Thoracic aorta (tissue), 2 donors: ENCODE data around the gene MLN. TPM values are rescaled to one million over a fixed set of nuclear protein-coding genes. Genes with fewer than 3 reads are reported as not detected.

ENCODE experiments used
- ATAC-seq: fragments of 150-250 bp; one replicate; pipeline ENCODE4 v1.8.0; 2017; ENCODE audit warnings: low read depth; ENCODE audit not compliant: insufficient number of reproducible peaks, low FRiP score
- DNase-seq: peaks from one replicate; pipeline ENCODE4 v3.0.0-alpha.2; 2020; ENCODE audit warnings: low spot score
- H3K27ac ChIP-seq, 2 donors: fragments of 200-600 bp; sonication (generic); 1 replicate in 1 of 2; 2 replicates in 1 of 2; pipeline ENCODE4 v1.5.1; 2016; ENCODE audit warnings: mild to moderate bottlenecking in 2 of 2, moderate library complexity in 2 of 2
- H3K27me3 ChIP-seq: fragments of 200-600 bp; sonication (generic); replicated peaks from 2 replicates; pipeline ENCODE4 v1.6.0; 2016; ENCODE audit warnings: mild to moderate bottlenecking; ENCODE audit not compliant: insufficient read depth
- H3K36me3 ChIP-seq: fragments of 200-600 bp; sonication (generic); one replicate; pipeline ENCODE4 v1.5.1; 2016
- H3K4me1 ChIP-seq, 2 donors: fragments of 200-600 bp; sonication (generic); 1 replicate in 1 of 2; 2 replicates in 1 of 2; pipeline versions ENCODE4 v1.5.1 to v1.6.0; 2016; ENCODE audit warnings: low read depth in 2 of 2, mild to moderate bottlenecking in 1 of 2; ENCODE audit not compliant: control insufficient read depth in 1 of 2
- H3K4me3 ChIP-seq: fragments of 200-600 bp; sonication (generic); 2 replicates; pipeline ENCODE4 v1.5.1; 2016; ENCODE audit warnings: mild to moderate bottlenecking
- H3K9me3 ChIP-seq: fragments of 200-600 bp; sonication (generic); 2 replicates; pipeline ENCODE4 v1.5.1; 2016
- total RNA-seq, 2 donors: library from RNA; depleted of rRNA; stranded (reverse); fragments of >200 nt; gene quantifications; one replicate each; pipeline versions ENCODE4 v1.1.0 to v1.2.3, GENCODE V29; 2016
- TF ChIP-seq, protein P1 (sequence below): fragments of 200-600 bp; sonication (generic); IDR thresholded peaks from one replicate; pipeline ENCODE4 v1.5.1; 2019; ENCODE audit warnings: antibody characterized with exemption

MLN gene
- total RNA-seq, 2 donors from 2014 or later, result not detected

DNA sequence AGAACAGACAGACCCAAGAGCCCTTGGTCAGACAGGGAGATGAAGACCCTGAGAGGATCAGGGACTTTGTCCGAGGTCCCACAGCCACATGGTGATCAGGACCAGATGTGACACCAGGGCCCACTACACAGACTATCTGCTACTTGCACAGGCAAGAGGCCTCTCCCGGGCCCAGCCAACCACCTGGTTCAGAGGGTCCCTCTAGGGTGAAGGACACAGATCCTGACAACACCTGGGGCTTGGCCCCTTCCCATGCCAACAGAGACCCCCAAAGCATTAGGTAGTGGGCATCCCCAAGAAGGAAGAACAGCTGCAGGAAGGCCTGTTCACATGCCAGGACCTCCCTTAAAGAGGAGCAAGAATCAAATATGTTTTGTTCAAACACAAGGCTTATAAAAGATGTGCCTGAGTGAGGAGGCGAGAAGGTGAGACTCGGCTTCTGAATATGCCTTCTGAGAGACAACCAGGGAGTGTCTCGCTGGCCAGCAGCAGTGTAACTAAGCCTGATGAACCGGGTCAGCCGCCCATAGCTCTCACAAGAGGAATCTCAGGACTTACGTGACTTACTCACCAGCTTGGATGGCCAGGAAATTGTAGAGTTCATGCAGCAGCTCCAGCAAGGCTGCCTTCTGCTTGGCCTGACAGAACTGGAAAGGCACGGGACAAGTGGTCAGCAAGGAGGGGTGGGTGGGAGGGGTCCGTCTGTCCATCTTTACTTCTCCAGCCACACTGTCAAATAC, 19.9 kb downstream of the MLN start:
- TF ChIP-seq, protein P1, sequence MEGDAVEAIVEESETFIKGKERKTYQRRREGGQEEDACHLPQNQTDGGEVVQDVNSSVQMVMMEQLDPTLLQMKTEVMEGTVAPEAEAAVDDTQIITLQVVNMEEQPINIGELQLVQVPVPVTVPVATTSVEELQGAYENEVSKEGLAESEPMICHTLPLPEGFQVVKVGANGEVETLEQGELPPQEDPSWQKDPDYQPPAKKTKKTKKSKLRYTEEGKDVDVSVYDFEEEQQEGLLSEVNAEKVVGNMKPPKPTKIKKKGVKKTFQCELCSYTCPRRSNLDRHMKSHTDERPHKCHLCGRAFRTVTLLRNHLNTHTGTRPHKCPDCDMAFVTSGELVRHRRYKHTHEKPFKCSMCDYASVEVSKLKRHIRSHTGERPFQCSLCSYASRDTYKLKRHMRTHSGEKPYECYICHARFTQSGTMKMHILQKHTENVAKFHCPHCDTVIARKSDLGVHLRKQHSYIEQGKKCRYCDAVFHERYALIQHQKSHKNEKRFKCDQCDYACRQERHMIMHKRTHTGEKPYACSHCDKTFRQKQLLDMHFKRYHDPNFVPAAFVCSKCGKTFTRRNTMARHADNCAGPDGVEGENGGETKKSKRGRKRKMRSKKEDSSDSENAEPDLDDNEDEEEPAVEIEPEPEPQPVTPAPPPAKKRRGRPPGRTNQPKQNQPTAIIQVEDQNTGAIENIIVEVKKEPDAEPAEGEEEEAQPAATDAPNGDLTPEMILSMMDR, result no peak
- ATAC-seq, result no peak
- H3K27me3 ChIP-seq, result no peaks in the 10 kb centered on the region
- H3K9me3 ChIP-seq, result no peaks in the 10 kb centered on the region
- no peak overlapping the region for H3K4me3 ChIP-seq
- H3K27ac ChIP-seq, result no peak overlapping the region
- peaks cover 39% of the 10 kb centered on the region for H3K36me3 ChIP-seq
- peaks cover 22 to 40% of the 10 kb centered on the region in 2 donors for H3K4me1 ChIP-seq
- no peak for DNase-seq

GRCh38 chr6:33782561-33782960, 21.2 kb downstream of the MLN start:
- no peak overlapping the region for H3K4me3 ChIP-seq
- TF ChIP-seq, protein P1, result no peak
- DNase-seq (no peak), ATAC-seq (no peak)
- H3K36me3 ChIP-seq, result peaks cover 53% of the 10 kb centered on the region
- H3K27ac ChIP-seq, result no peak overlapping the region
- H3K27me3 ChIP-seq, result no peaks in the 10 kb centered on the region
- H3K9me3 ChIP-seq, result no peaks in the 10 kb centered on the region
- peaks cover 22 to 36% of the 10 kb centered on the region in 2 donors for H3K4me1 ChIP-seq

GRCh38 chr6:33781131-33781975, 22.4 kb downstream of the MLN start:
- peaks cover 12 to 24% of the 10 kb centered on the region in 2 donors for H3K4me1 ChIP-seq
- ATAC-seq (no peak), DNase-seq (no peak)
- peaks cover 65% of the 10 kb centered on the region for H3K36me3 ChIP-seq
- H3K27ac ChIP-seq, result no peak overlapping the region
- H3K9me3 ChIP-seq, result no peaks in the 10 kb centered on the region
- TF ChIP-seq, protein P1, result no peak
- H3K4me3 ChIP-seq, result no peak overlapping the region
- H3K27me3 ChIP-seq, result no peaks in the 10 kb centered on the region

- ATAC-seq (no peak), DNase-seq (no peak)
- Histone ChIP-seq H3K36me3 (peaks cover 80% of the 10 kb centered on the region), H3K27me3 (no peaks in the 10 kb centered on the region), H3K4me3 (no peak overlapping the region), H3K9me3 (no peaks in the 10 kb centered on the region), H3K27ac (no peak overlapping the region), H3K4me1 (peaks cover 5 to 10% of the 10 kb centered on the region in 2 donors)
- TF ChIP-seq, protein P1, result no peak
Measured at GRCh38 chr6:33779895-33780294, 23.9 kb downstream of the MLN start.

- Histone ChIP-seq H3K4me3 (no peak overlapping the region), H3K27ac (no peak overlapping the region), H3K36me3 (peaks cover 81% of the 10 kb centered on the region), H3K4me1 (peaks cover 5 to 9% of the 10 kb centered on the region in 2 donors), H3K9me3 (no peaks in the 10 kb centered on the region), H3K27me3 (no peaks in the 10 kb centered on the region)
- ATAC-seq, result no peak
- TF ChIP-seq, protein P1, result no peak
- no peak for DNase-seq
Measured at GRCh38 chr6:33779290-33779689, 24.5 kb downstream of the MLN start.
